CMK (cell line): ENCODE results near the gene KCNQ1.

Experiments used
- DNase-seq: peaks from one replicate; pipeline ENCODE4 v3.0.0-alpha.2; 2010; ENCODE audit warnings: low read depth

Gene KCNQ1

DNA sequence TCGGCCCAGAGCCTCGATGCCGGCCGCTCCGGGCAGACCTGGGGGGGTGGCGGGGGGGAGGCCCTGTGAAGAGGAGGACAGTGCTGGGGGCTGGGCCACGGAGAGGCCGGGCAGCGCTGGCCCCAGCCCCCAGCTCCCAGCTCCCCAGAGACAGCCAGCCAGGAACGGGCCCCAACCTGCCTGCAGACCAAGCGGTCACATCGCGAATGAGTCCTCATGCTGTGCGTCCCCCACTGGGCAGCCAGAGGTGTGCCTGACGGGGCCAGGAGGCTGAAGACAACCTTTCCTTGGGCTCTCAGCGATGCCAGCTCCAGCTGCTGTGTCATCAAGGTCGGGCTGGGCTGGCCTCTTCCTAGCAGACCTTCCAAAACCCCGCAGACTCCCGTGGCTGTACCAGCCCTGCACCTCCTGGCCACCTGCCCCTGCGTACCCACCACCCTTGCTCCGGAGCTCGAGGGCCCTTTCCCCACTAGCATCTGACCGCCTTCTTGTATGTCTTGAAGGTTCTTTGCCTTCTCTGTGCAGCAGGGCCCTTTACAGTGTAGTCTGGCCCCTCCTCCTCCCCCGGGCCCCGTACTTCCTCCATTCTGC lies 352.4 kb downstream of the KCNQ1 start:
- DNase-seq, result no peak

GRCh38 chr11:2797741-2798361 lies 353.0 kb downstream of the KCNQ1 start:
- no peak for DNase-seq

GRCh38 chr11:2798951-2799761 lies 354.3 kb downstream of the KCNQ1 start:
- no peak for DNase-seq

GRCh38 chr11:2799881-2800654 lies 355.3 kb downstream of the KCNQ1 start:
- no peak for DNase-seq

DNA sequence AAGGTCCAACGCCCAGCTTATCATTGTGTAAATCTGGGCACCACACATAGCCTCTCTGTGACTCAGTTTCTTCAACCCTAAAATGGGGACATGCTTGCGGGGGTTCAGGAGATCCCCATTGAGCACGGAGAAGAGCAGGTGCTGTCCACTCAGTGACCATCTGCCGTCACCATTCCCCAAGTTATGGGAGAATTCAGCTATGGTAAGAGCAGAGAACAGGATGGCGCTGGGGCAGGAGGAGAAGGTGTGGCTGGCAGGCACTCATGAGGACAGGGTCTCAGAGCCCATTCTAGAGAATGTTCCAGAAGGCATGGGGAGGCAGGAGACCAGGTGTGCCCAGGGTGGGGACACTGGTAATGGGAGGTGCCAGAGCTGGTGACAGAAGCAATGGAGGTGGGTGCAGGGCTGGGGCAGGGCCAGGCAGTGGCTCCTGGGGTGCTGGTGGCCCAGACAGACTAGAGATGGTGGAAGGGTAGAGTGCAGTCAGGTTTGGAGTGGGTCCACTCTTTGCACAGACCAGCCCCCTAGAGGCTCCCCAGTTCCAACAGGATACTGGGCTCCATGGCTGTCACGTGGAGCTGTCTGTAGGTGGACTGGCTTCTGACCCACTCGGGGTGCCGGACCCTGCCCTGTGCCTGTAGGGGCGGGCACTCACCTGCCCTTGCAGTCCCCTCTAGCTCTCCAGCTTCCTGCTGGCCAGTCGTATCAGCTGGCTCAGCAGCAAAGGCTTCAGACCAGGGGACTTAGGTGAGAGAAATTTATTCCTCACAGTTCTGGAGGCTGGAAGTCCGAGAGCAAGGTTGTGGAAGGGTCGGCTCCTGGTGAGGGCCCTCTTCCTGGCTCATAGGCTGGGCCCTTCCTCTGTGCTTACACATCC lies 356.1 kb downstream of the KCNQ1 start:
- DNase-seq, result no peak

DNA sequence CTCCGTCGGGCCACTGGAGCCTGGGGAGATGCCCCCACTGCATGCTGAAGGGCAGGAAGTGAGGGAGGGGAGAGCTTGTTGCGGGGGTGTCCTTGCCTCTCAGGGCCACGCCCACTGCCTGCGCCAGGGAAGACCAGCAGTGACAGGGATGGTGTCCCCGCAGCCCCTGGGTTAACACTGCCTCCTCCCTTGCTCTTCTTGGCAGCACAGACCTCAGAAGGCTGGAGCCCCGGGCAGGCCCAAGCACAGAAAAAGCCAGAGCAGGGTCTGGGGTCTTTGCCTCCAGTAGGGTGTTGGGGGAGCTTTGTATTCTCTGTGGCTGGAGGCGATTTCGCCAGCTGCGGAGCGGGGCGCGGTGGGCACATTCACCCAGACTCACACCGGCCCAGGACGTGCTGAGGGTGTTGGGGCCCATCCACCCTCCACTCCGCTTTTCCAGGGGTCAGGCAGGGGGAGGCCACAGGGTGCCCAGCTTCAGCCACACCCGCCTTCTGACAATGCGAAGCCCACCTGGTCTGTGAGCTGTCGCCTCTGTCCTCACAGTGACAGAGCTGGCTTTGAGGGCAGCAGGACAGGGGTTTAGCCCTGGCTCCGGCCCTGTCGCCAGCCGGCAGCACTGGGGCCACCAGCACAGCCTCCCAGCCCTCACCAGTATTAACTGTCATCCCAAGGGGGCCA lies 357.0 kb downstream of the KCNQ1 start:
- no peak for DNase-seq

DNA sequence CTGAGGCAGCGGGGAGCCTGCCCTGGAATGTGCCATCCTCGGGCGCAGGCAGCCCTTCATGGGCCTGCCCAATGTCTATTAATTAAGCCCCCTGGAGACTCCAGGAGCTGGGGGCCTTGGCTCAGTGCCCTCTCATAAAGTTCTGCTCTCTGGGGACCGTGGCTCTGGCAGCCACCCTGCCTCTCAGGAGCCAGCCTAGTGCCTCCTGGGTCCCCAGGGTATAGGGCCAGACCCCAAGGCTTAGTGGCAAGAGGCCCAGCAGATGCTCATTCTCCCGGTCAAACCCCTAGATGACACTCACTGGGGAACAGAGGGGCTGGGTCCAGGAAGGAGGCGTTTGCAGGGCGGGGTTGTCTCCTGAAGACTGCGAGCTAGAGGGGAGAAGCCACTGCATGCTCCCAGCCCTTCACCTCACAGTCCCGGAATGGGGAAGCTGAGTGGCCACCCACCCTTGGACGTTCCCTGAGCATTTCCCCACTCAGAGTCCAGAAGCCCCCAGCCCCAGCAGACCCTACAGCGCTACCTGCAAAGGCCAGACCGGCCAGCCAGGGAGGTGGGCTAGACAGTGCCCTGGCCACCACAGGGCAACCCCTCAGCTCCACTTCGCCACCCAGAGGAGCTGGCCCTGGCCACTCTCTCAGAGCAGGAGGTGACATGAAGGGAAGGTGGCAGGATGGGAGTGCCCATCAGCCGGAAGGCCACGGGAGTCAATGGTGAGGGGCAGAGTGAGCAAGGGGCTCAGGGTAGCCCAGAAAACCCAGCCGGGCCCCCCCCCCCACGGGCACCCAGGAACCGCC lies 357.8 kb downstream of the KCNQ1 start:
- DNase-seq, result no peak

DNA sequence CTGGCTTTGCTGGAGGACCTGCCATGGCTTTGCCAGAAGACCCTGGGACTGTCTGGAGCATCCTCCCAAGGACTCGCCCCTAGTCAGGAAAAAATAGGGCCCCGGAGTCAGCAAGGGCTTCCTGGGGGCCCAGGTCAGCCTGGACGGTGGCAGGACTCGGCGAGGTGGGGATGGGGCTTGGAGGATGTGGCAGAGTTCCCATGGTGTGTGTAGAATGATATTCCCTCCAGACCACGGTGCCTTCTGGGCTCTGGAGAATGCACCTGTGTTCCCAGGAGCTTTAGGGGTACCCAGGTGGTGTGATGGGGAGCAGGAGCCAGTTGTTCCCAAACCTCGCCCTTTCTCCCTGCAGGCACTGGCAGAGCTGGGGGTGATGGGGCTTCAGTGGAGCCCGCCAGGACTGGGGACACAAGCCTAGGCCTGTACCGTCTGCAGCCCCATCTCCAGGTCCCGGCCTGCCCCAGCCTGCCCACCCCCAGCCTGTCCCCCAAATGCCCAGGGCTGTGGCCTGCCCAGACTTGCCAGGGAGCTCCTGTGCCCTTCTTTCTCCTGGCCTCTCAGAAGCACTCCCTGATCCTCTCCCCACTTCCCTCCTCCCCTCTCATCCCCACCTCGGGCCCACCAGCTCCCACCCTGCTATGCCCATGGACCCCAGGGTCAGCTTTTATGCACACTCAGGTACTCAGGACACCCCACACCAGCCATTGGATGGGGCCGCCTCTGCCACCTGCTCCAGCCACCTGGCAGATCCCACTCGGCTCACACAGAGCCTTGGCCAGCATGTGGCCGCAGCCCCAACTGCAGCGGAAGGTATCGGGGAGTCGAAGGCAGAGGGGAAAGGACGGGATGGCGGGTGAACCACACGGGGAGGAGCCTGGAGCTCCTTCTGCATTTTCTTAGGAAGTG lies 358.6 kb downstream of the KCNQ1 start:
- no peak for DNase-seq

DNA sequence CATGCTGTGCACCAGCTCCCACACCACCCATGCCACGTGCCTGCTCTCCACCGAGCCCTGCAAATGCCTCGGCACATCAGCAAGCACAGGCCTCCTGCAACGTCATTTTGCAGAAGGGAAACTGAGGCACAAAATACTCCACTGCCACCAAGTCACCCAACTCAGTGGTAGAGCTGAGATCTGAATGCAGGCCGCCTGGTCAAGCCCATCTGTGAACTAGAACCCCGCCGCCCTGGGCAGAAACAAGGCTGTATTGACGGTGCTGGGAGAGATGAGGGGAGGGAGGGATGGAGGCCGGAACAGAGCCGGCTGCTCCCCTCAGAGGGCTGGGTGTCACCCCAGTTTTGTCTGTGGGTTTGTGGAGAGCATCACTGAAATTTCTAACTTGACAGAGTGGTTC lies 359.4 kb downstream of the KCNQ1 start:
- DNase-seq, result no peak

DNA sequence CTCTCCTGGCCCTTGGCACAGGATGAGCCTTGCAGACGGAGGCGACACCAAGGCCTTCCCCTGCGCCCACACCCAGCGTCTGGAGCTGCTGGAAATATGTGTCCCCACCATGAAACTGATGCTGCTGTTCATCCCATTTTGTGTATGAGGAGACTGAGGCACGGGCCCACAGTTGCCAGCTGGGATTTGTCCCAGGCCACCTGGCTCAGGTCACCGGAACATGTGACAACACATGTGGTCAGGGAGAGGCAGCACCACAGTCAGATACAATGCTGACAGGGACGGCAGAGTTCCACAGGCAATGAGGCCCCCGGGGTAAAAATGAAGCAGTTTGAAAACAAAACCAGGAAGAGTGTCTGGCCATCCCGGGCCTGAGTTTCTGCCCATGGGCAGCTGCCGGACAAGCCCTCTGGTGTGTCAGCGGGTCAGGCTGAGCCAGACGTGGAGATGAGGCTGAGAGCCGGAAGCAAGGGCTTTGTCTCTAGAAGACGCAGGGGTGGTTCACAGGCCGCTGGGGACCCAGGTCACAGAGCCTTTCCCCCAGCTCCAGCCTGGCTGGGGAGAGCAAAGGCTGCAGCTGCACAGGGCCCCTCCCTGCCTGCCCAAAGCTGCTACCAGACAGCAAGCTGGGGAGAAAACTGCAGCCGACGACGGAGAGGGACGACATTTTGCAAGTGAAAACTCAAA lies 360.0 kb downstream of the KCNQ1 start:
- no peak for DNase-seq

DNA sequence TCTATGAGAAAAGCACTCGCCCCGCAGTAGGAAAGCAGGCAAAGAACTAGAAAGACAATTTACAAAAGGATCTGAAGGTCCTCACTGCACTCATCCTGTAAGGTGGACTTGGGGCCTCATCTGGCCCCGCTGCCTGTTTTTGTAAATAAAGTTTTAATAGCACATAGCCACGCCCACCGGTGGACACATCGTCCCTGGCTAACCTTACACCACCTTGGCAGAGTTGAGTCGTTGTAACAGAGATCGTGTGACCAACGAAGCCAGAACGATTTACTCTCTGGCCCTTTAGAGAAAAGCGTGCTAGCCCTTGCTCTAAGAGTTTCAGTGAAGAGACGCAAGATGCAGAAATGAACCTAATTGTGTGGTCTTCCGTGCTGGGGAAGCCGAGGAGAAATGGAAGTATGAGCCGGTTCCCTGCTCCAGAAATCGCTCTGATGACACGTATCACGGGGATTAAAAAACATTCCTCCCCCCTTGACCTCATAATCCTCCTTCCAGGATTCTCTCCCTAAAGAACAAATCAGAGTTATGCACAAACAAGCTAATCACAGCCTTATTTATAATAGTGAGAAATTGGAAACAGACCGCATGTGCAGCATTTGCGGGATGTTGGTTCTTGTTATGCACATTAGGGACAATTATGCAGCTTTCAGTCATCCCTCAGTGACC lies 360.7 kb downstream of the KCNQ1 start:
- no peak for DNase-seq

- no peak for DNase-seq
These were observed 361.7 kb downstream of the KCNQ1 start for GRCh38 chr11:2806351-2807024.

DNA sequence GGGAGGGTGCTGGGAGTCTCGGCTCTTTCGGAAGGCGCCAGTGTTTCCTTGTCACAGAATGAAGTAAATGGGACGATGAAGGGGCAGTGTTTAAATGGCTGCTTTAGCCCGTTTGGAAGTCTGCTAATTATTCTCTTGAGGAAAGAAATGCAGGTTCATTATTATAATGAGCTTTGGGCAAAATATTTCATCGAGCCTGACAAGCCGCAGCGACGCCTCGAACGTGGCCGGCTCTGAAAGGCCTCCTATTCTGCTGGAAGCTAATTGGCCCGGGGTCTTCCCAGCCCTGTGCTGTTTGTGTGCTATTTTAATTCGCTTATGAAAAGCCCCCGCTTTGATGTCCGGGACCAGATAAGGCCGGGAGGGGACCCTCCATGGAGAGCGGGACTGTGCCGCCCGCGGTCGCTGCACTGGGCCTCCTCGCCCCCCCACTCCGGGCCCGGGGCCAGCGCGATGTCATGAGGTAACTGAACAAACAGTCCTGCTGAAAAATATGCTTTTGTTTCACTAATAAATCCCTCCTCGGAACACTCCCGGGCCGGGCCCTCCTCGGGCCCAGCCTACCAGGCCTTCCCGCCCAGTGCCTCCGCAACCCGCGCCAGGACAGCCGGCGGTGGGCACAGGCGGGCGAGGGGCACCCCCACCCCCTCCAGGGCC lies 362.3 kb downstream of the KCNQ1 start:
- DNase-seq, result no peak

GRCh38 chr11:2807801-2808241 lies 363.0 kb downstream of the KCNQ1 start:
- DNase-seq, result no peak

GRCh38 chr11:2808850-2809846 lies 364.3 kb downstream of the KCNQ1 start:
- no peak for DNase-seq
